ENCODE measurements around the gene PPP3R2. TPM values are rescaled to one million over a fixed set of nuclear protein-coding genes. Genes with fewer than 3 reads are reported as not detected.
A peak's percentile ranks its signal among the peaks of the same experiment; 100 is the strongest.

The PPP3R2 gene, protein sequence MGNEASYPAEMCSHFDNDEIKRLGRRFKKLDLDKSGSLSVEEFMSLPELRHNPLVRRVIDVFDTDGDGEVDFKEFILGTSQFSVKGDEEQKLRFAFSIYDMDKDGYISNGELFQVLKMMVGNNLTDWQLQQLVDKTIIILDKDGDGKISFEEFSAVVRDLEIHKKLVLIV
- total RNA-seq, result not detected

DNA sequence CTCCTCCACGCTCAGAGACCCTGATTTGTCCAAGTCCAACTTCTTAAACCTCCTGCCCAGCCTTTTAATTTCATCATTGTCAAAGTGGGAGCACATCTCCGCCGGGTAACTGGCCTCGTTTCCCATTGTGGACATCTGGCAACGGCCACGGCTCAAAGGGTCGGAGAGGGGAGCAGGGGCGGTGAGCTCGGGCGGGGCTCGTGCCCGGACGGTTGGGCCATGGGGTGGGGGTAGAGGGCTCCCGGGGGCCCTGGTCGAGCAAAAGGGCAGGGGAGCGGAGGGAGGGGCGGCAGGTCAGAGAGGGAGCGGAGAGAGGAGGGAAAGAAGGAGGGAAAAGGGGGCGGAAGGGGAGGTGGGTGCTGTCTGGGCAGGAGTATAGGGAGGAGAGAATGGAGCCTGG is at the start of gene PPP3R2:
PPP3R2 (minus strand) TSS at position 174 of the 400 bp plus-strand sequence; CDS start at position 126, 48 bp downstream.
- no peak within 1 kb of the TSS for H3K4me3 ChIP-seq
- H3K9me3 ChIP-seq, result no peaks in the 10 kb centered on the region
- no peaks in the 10 kb centered on the region for H3K36me3 ChIP-seq
- 84 to 95% methylated on average over 13 to 19 of the region's 19 CpGs for WGBS, 2 donors
- TF ChIP-seq, protein P1, sequence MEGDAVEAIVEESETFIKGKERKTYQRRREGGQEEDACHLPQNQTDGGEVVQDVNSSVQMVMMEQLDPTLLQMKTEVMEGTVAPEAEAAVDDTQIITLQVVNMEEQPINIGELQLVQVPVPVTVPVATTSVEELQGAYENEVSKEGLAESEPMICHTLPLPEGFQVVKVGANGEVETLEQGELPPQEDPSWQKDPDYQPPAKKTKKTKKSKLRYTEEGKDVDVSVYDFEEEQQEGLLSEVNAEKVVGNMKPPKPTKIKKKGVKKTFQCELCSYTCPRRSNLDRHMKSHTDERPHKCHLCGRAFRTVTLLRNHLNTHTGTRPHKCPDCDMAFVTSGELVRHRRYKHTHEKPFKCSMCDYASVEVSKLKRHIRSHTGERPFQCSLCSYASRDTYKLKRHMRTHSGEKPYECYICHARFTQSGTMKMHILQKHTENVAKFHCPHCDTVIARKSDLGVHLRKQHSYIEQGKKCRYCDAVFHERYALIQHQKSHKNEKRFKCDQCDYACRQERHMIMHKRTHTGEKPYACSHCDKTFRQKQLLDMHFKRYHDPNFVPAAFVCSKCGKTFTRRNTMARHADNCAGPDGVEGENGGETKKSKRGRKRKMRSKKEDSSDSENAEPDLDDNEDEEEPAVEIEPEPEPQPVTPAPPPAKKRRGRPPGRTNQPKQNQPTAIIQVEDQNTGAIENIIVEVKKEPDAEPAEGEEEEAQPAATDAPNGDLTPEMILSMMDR (IDR thresholded peaks at IDR 0.05), result no peak
- TF ChIP-seq POLR2AphosphoS5 (IDR thresholded peaks at IDR 0.05) (no peak), EP300 (IDR thresholded peaks at IDR 0.05) (no peak), POLR2A (IDR thresholded peaks at IDR 0.05) (no peak)
- DNase-seq (peak in 1 of 2 donors; percentile 50), ATAC-seq (ENCODE audit: low FRiP score in 2 of 2) (no peak)
- no peaks in the 10 kb centered on the region for H3K4me1 ChIP-seq
- no peaks in the 10 kb centered on the region for H3K27me3 ChIP-seq
- H3K27ac ChIP-seq, result no peak within 1 kb of the TSS

DNA sequence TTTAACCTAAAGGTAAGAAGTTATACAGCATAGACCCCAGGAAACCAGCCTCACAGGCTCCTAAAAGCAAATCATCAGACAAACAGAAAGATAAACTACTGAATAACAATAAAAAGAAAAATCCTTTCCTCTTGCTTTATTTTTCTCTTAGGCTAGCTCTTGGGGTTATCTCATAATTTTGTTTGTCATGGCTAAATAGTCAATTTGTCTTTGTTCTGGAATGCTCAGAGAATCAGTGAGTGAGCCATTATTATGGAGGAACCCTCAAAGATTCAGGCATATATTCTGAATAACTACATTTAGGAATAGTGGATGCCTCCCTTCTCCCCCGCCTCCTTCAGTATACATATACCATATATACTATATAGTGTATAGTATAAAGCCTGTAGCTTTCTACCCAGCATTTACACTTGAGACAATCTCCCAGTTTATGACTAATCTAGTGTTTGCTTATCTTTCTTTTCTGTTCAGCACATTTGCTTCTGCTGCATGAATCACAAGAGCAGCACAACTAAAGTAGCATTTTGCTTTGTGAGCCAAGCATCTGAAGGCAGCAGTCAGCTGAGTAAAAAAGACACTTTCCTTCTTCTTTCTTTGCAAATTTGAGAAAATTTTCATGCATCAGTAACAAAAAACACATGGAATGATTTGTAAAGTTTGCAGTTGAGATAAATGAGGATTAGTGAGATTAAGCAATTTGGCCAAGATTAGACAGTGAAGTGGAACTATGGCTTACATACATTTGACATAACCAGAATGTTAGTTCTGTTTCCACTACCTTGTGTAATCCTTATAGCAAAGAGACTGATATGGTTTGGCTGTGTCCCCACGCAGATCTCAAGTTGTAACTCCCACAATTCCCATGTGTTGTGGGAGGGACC is 45.3 kb upstream of the PPP3R2 start:
- Histone ChIP-seq H3K4me3 (no peak overlapping the region), H3K4me1 (no peaks in the 10 kb centered on the region), H3K9me3 (peaks cover 0 to 4% (median 2%) of the 10 kb centered on the region in 4 donors), H3K27me3 (no peaks in the 10 kb centered on the region), H3K36me3 (no peaks in the 10 kb centered on the region), H3K27ac (no peak overlapping the region)
- 66 to 68% methylated on average over 2 of the region's 2 CpGs for WGBS, 2 donors
- TF ChIP-seq, protein P1 (IDR thresholded peaks at IDR 0.05), result no peak
- TF ChIP-seq EP300 (IDR thresholded peaks at IDR 0.05) (no peak), POLR2AphosphoS5 (IDR thresholded peaks at IDR 0.05) (no peak), POLR2A (IDR thresholded peaks at IDR 0.05) (no peak)
- DNase-seq (no peak), ATAC-seq (ENCODE audit: low FRiP score in 2 of 2) (peak in 1 of 2 donors; percentile 26)

DNA sequence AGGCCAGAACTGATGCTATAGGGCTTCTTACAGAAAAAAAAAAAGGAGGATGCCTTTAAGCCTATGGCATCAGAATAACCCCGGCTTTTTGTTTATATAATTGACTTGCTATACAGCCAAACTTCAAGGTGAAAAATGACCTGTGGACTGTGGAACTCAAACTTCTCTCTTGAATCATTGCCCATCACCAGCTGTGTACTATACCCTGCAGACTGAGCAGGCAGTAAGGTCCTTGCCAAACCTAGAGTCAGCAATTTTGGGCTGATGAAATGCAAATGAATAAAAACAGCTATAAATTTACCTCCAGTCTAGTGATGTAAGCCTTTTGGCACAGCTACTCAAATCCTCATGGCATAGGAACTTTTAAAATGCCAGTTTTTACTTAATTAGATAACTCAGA is 44.5 kb upstream of the PPP3R2 start:
- 47 to 54% methylated on average over 1 of the region's 1 CpG for WGBS, 2 donors
- DNase-seq (no peak), ATAC-seq (ENCODE audit: low FRiP score in 2 of 2) (no peak)
- Histone ChIP-seq H3K27me3 (no peaks in the 10 kb centered on the region), H3K36me3 (no peaks in the 10 kb centered on the region), H3K4me1 (no peaks in the 10 kb centered on the region), H3K27ac (no peak overlapping the region), H3K9me3 (peaks cover 0 to 4% (median 2%) of the 10 kb centered on the region in 4 donors), H3K4me3 (no peak overlapping the region)
- TF ChIP-seq, protein P1 (IDR thresholded peaks at IDR 0.05), result no peak
- TF ChIP-seq EP300 (IDR thresholded peaks at IDR 0.05) (no peak), POLR2A (IDR thresholded peaks at IDR 0.05) (no peak), POLR2AphosphoS5 (IDR thresholded peaks at IDR 0.05) (no peak)

DNA sequence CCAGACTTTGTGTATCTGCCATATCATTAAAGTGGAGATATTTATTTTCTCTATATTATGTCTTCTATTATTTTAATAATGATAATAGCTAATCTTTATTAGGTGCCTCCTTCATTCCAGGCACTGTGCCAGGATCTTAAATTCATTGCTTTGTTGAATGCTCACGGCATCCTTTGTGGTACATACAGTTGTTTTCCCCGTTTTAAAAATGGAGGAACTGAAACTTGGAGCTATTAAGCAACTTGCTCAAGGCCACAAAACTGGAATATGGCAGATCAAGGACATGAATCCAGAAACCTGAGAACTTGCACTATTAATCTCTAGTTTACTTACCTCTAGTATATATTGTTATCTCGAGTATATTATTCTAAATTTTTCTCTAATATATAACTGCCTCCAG is 41.5 kb upstream of the PPP3R2 start:
- no peaks in the 10 kb centered on the region for H3K9me3 ChIP-seq
- DNase-seq, result no peak
- no peak overlapping the region for H3K27ac ChIP-seq
- H3K4me1 ChIP-seq, result no peaks in the 10 kb centered on the region
- TF ChIP-seq, protein P1 (IDR thresholded peaks at IDR 0.05), result no peak
- no peak for TF ChIP-seq POLR2A (IDR thresholded peaks at IDR 0.05)
- TF ChIP-seq EP300 (IDR thresholded peaks at IDR 0.05), result no peak
- no peak for TF ChIP-seq POLR2AphosphoS5 (IDR thresholded peaks at IDR 0.05)
- no peaks in the 10 kb centered on the region for H3K27me3 ChIP-seq
- 55 to 65% methylated on average over 3 of the region's 3 CpGs for WGBS, 2 donors
- no peak overlapping the region for H3K4me3 ChIP-seq
- no peak for ATAC-seq (ENCODE audit: low FRiP score in 2 of 2)
- H3K36me3 ChIP-seq, result no peaks in the 10 kb centered on the region

Data from upper lobe of left lung (tissue), 6 donors.